ENCODE results near the gene VWA5B1. TPM values are rescaled to one million over a fixed set of nuclear protein-coding genes. Genes with fewer than 3 reads are reported as not detected.

Gene VWA5B1
- total and polyA plus RNA-seq, 2 of the 4 experiments (the other 2 are of a cell fraction): not detected

GRCh38 chr1:20275319-20275925 is 15.3 kb upstream of the VWA5B1 start:
- H3K4me3 ChIP-seq (ENCODE audit: insufficient read depth, low read depth, low read length): no peak overlapping the region
- DNase-seq (no peak), ATAC-seq (ENCODE audit: low read depth) (no peak)
- peaks cover 14% of the 10 kb centered on the region for H3K27me3 ChIP-seq (ENCODE audit: control insufficient read depth, insufficient read depth, low read length)
- no peak overlapping the region for H2BK15ac ChIP-seq (ENCODE audit: low read depth, low read length)
- H3K23ac ChIP-seq (ENCODE audit: low read depth, low read length): no peak overlapping the region
- H3K18ac ChIP-seq (ENCODE audit: low read depth, low read length): no peak overlapping the region
- H2BK20ac ChIP-seq (ENCODE audit: low read depth, low read length): no peak overlapping the region
- WGBS, 2 experiments (ENCODE audit: extremely low coverage in 2 of 2, insufficient read length in 1 of 2): 15% methylated on average over 2 of the region's 7 CpGs; no CpG with 5 or more reads in 1 of the 2 experiments
- no peak overlapping the region for H3K56ac ChIP-seq (ENCODE audit: extremely low read depth, insufficient read depth, low read length)
- no peak overlapping the region for H4K8ac ChIP-seq (ENCODE audit: low read depth in 2 of 2, low read length in 2 of 2)
- in situ Hi-C loops (cut with MboI; ENCODE audit: low sequenced_read_pairs) (no loop called here), intact Hi-C loops (cut with micrococcal nuclease) (no loop called here), dilution Hi-C loops (cut with HindIII; ENCODE audit: low sequenced_read_pairs, unreplicated experiment) (no loop called here)
- TF ChIP-seq, protein P1, sequence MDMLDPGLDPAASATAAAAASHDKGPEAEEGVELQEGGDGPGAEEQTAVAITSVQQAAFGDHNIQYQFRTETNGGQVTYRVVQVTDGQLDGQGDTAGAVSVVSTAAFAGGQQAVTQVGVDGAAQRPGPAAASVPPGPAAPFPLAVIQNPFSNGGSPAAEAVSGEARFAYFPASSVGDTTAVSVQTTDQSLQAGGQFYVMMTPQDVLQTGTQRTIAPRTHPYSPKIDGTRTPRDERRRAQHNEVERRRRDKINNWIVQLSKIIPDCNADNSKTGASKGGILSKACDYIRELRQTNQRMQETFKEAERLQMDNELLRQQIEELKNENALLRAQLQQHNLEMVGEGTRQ (IDR thresholded peaks at IDR 0.05; ENCODE audit: low read depth, low read length): no peak
- TF ChIP-seq MAZ (IDR thresholded peaks at IDR 0.05; ENCODE audit: borderline replicate concordance, low read depth, low read length) (no peak), RAD21 (IDR thresholded peaks at IDR 0.05; ENCODE audit: low read length) (no peak), SMC3 (IDR thresholded peaks at IDR 0.05; ENCODE audit: low read depth, low read length) (no peak), RCOR1 (IDR thresholded peaks at IDR 0.05; ENCODE audit: insufficient replicate concordance, low read length) (no peak), MAFK (IDR thresholded peaks at IDR 0.05; ENCODE audit: low read depth, low read length) (no peak), FOS (IDR thresholded peaks at IDR 0.05; ENCODE audit: low read depth, low read length) (no peak)
- no peak overlapping the region for H3K27ac ChIP-seq (ENCODE audit: insufficient read depth, low read length)
- no peak overlapping the region for H3K14ac ChIP-seq (replicated peaks; ENCODE audit: low read depth, low read length)
- H2BK120ac ChIP-seq (ENCODE audit: low read depth, low read length): no peak overlapping the region
- no peaks in the 10 kb centered on the region for H3K36me3 ChIP-seq (ENCODE audit: control insufficient read depth, insufficient read depth, low read length)
- H4K5ac ChIP-seq (ENCODE audit: low read depth, low read length): no peak overlapping the region
- no peak overlapping the region for H2AK5ac ChIP-seq (ENCODE audit: low read depth, low read length)
- POLR2A ChIA-PET (ENCODE audit: unreplicated experiment): no interaction called here
- H3K4me2 ChIP-seq (ENCODE audit: low read depth, low read length): no peak overlapping the region
- H3K79me1 ChIP-seq (ENCODE audit: low read depth in 1 of 2, low read length in 2 of 2): no peaks in the 10 kb centered on the region
- peaks cover 2% of the 10 kb centered on the region; the same call in 1 of the 2 replicates for H3K4me1 ChIP-seq (ENCODE audit: control insufficient read depth, insufficient read depth, low read length)
- no peak overlapping the region for H4K91ac ChIP-seq (ENCODE audit: insufficient read depth, low read depth, low read length)
- H2AK9ac ChIP-seq (replicated peaks; ENCODE audit: low read depth, low read length, poor library complexity): peak overlapping the region; percentile 70
- no peak overlapping the region for H3K4ac ChIP-seq (ENCODE audit: low read depth, low read length)
- no peak overlapping the region for H3K9ac ChIP-seq (ENCODE audit: low read depth, low read length)
- H4K20me1 ChIP-seq (ENCODE audit: insufficient read depth, low read length): no peaks in the 10 kb centered on the region
- CTCF ChIA-PET: no interaction called here
- H2AFZ ChIP-seq (replicated peaks; ENCODE audit: low read length, poor library complexity): no peak overlapping the region
- 0 out of 2 replicates have a peak, but pooled peaks cover 4% of the 10 kb centered on the region for H3K9me1 ChIP-seq (ENCODE audit: insufficient read depth, low read length)
- no peaks in the 10 kb centered on the region for H3K9me3 ChIP-seq (ENCODE audit: control insufficient read depth, insufficient read depth, low read length)
- no peak overlapping the region for H2BK5ac ChIP-seq (ENCODE audit: low read depth, low read length, poor library complexity, severe bottlenecking)
- BruUV-seq (replicated peaks): no TSS peak

All from IMR-90 (cell line).